Measurements from ENCODE around the gene HPN. TPM values are rescaled to one million over a fixed set of nuclear protein-coding genes. Genes with fewer than 3 reads are reported as not detected.

The HPN gene
- total and polyA plus RNA-seq, 10 of the 15 experiments (the other 5 are each of a cell fraction or from before 2014, with no cell fraction given): 0.21 to 0.35 TPM; not detected in 8

GRCh38 chr19:35013041-35013819 lies 28.3 kb upstream of the HPN start (continued):
- TF ChIP-seq POU2F2 (IDR thresholded peaks at IDR 0.05; ENCODE audit: borderline replicate concordance, low read depth, low read length) (no peak), ELK1 (IDR thresholded peaks at IDR 0.05; ENCODE audit: low read depth, low read length) (no peak), PAX5 (IDR thresholded peaks at IDR 0.05; ENCODE audit: borderline replicate concordance, low read depth, low read length) (peak; percentile 12; the same call in 1 of the 2 replicates), KAT2A (conservative IDR thresholded peaks at IDR 0.05; ENCODE audit: control insufficient read depth, low read depth, low read length) (no peak), CREB1 (IDR thresholded peaks at IDR 0.05; ENCODE audit: low read depth) (peak; percentile 13; the same call in 1 of the 2 replicates), ZNF207 (IDR thresholded peaks at IDR 0.05; ENCODE audit: borderline replicate concordance) (no peak), CHD4 (IDR thresholded peaks at IDR 0.05) (no peak), ZNF384 (IDR thresholded peaks at IDR 0.05; ENCODE audit: borderline replicate concordance, low read depth, low read length) (no peak), RAD21 (IDR thresholded peaks at IDR 0.05; ENCODE audit: insufficient read depth, low read depth, low read length) (peak; percentile 94), ZNF622 (IDR thresholded peaks at IDR 0.05) (no peak), HDAC6 (IDR thresholded peaks at IDR 0.05; ENCODE audit: unreplicated experiment) (no peak), TARDBP (IDR thresholded peaks at IDR 0.05; ENCODE audit: borderline replicate concordance) (no peak), MEF2B (IDR thresholded peaks at IDR 0.05; ENCODE audit: partially characterized antibody, poor library complexity, severe bottlenecking) (no peak), SMC3 (IDR thresholded peaks at IDR 0.05; ENCODE audit: borderline replicate concordance, low read length) (peak; percentile 97), USF2 (IDR thresholded peaks at IDR 0.05; ENCODE audit: borderline replicate concordance, low read depth, low read length) (no peak), ATF7 (IDR thresholded peaks at IDR 0.05; ENCODE audit: low read depth) (no peak), IKZF2 (IDR thresholded peaks at IDR 0.05) (no peak; a peak in 1 of 4 replicates), RB1 (IDR thresholded peaks at IDR 0.05; ENCODE audit: borderline replicate concordance) (peak; percentile 48; the same call in 1 of the 2 replicates), IRF4 (IDR thresholded peaks at IDR 0.05; ENCODE audit: low read depth, low read length) (no peak)
